HG03196 (cell line): Measurements from ENCODE around the gene GYPC.
"Not testable (repeated sequence)": the region's sequence is repeated elsewhere in the genome, so short reads cannot be mapped to it uniquely, and the experiment has no call there.

Experiments
- ATAC-seq: cut with Tn5 transposase; IDR thresholded peaks from one replicate; pipeline ENCODE4 v1.9.1; 2021; ENCODE audit not compliant: unreplicated experiment

The GYPC gene, protein sequence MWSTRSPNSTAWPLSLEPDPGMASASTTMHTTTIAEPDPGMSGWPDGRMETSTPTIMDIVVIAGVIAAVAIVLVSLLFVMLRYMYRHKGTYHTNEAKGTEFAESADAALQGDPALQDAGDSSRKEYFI

DNA sequence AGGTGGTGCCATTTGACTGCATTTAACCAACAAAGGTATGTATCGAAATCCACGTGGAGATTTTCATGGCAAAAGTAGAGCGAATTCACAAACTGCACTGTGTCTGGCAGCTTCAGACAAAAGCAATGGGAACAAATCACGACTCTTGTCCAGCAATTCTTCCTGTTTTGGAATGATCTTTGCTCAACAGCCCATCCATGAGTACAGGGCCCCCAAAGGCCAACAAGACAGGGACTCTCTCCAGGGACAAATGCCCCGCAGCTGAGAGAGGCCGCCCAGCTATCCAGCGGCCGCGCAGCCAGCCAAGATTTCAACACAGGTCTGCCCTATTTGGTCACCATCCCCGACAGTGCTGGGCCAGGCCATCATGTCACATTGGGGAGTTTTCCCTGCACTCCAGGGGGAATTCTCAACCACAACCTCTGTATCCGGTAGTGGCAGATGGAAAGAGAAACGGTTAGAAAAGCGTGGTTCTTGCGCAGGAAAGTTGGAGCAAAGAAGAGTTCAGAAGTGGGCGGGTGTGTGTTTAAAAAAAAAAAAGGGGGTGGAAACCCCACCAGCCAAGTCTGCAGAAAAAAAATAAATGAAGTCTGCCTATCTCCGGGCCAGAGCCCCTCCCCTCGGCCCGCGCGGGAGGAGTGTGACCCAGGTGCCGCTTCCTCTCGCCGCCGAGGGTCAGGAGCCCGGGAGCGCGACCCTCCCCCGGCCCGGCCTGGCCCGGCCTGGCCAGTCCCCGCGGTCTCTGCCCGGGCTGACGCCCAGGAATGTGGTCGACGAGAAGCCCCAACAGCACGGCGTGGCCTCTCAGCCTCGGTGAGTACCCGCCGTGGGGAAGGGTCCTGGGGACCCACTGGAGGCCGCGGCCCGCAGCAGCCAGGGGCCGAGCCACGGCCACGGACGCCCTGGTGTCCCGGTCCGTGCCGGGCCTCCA, at the start of gene GYPC:
TSS of gene GYPC (plus strand) at position 659 of the 931 bp plus-strand sequence. CDS start at position 765, 106 bp downstream.
- peak; percentile 28 for ATAC-seq

DNA sequence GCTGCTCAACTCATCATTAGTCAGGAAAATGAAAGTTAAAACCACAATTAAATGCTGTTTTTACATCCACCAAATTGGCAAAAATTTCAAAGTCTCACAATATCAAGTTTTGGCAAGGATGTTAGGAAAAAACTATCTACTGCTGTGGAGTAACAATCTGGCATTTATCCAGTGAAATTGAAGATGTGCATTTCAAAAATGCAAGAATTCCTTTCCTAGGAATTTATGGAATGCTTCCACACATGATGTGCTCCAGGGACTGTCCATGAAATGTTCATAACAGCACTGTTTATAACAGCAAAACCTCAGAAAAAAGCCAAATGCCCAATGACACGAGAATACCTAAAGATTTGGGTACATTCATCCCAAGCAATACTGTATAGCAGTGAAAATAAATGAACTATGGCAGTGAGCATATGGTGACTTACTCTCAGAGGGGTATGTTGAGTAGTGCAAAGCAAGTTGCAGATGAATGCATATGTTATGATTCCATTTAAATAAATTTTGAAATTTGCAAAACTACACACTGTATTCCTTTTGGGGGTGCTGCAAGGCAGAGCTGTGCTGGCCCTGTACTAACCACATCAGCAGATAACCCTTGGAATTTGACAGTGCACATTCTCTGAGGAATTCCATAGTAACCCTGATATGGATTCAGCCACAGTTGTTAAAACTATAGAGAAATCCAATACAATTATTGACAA, 41.3 kb upstream of the GYPC start:
- no peak for ATAC-seq

DNA sequence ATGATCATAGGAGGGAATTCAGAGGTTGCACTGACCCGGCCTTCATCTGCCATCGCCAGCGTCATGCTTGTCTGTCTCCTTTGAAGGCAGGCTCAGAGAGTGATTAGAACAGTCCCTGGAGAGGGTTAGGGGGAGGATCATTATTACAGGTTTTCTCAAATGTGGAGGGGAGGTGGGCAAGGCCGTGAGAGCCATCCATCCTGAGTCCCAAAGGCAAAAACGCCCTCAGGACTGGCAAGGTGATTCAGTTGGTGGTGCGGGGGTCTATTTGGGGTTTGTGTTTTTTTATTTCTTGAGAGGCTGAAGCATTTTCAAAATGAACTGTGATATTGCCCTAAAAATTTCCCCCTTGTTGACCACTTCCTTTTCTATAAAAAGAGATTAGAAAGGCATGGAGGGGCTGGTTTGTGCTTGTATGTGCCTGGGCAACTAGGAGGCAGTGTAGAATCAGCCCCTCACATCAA, 39.3 kb upstream of the GYPC start:
- ATAC-seq: no peak

DNA sequence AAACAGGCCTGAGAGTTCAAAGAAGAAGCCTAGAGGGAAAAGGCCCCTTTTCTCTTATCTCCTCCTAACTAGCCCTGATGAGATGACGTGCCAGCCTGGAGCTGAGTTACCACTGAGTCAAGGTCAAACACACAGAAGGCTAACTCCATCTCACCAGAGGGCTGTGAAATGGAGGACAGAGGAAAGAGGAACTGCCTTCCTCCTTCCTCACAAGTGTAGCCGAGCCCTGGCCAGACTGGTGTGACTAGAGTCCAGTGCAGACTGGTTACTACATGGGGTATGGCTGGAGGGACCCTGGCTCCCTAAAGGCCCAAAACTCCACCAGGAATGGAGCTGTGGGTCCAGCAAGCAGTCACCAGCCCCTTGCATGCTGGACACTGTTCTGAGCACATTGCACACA, 35.7 kb upstream of the GYPC start:
- no peak for ATAC-seq

DNA sequence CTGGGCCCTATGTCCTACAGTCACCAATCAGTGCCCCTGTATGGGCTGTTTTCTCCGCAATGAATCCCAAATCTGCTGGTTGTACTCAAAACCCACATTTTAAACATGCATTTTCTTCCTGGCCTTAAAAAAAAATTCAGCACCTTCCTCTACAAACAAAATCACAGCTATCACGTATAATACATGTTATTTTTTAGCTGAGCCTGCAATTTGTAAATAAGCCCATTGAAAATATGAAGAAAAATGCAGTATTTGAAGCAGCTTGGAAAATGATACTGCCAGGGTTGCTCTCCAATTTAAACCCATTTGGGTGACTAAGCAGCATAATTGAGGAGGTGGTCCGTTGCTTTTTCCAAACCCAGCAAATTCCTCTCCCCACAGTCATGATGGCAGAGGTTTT, 33.0 kb upstream of the GYPC start:
- no peak for ATAC-seq

DNA sequence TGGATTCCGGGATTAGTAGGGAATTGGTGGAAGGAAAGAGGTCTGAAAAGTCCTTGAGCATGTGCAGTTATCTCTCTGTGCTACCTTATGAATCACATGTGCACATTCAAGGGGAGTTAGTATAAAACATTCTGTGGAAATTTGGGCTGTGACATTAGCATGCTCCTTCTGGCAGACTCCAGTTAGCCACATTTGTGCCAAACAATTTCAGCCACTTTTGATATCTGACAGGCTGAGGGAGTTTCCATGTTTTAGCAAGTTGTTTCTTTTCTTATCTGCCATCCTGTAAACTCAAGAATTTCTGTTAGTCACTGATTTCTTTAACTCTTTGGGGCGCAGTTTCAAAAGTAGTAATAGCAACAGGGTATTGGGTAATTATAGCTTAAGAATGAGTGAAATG, 28.3 kb upstream of the GYPC start:
- no peak for ATAC-seq

DNA sequence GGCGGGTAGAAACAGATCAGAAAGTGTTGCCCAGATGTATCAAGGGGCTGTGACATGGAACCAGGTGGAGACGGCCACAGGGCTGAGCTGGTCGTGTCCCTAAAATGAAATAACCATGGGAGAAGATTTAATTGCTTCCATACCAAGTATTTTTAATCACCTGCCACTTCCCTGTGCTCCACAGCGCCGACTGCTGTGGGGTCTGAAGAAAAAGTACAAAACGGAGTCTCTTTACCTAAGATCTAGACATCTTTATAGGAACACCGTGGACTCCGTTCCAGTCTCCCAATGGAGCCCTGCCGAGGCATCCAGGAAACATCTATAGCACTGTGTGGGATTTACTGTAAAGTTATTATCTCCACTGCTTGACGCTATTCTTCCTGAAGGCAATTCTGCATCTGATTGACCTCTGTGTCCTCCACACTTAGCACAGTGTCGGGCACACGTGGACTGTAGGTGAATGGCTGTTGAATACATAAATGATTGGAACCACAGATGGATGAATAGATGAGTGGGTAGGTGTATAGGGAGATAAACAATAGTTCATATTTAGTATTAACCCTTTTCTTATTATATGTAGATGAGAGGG, 21.6 kb upstream of the GYPC start:
- ATAC-seq: no peak

DNA sequence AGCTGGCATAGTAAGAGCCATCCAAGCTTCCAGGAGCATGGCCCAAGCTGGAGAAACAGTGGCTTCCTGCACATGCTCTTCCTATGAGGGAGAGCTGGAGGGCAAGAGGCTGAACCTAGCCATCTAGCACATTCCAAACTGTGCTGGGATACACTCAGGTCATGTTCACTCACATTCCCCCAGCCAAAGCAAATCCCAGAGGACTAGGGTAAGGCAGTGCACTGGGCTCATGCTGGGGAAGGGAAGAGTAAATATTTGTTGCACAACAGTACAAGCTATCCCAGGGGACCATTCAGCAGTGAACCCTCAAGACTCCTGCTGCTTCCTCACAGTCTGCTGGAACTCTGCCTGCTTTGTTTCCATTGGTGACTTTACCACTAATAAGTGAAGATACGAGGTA, 20.7 kb upstream of the GYPC start:
- no peak for ATAC-seq

DNA sequence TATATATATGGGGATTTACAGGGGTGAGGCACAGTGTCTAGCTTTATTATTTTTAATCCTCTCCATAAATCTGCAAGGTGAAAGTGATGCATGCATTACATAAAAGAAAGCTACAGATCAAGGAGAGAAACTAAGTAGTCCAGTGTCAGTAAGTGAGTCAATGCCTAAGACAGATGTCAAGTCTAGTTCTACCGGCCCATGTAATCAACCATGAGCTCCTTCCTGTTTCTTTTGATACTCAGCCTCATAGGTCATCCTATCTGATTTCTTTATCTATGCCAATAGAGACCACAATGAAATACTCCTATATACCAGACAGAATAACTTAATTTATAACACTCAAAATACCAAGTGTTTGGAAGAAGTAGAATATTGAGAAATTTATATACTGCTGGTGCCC, 20.2 kb upstream of the GYPC start:
- no peak for ATAC-seq

DNA sequence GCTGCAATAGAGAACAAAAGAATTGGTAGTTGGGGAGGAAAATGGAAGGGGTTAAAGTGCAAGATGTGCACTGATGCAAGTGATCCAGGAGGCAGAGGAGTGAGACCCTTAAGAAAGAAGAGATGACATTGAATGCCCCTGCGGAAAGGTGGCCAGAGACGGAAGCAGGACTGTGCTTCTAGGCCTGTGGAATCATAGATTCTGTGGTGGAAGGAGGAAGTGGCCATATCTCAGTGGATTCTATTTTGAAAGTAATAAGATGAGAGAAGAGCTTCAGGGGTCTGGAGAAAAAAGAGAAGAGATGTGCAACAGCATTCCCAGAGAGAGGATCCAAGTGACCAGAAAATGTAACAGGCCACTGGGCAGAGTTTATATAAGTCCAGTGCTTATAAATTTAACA, 18.6 kb upstream of the GYPC start:
- no peak for ATAC-seq

DNA sequence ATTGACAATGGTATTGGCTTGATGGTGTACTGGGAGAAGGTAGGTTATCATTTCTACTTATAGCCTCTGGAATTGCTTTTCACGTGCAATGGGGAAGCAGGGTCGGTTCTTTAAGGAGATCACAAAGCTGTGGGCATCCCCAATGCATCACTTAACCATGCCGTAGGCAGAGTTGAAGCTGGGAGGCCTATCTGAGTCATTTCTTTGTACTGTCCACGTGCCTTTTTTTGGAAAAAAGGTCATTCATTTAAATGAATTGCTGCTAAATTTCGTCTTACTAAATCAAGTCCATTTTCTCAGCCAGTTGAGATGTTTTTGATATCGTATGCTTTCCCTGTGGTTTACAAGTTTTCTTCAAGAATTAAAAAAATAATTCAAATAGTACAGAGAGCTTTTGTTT, 17.2 kb upstream of the GYPC start:
- no peak for ATAC-seq

DNA sequence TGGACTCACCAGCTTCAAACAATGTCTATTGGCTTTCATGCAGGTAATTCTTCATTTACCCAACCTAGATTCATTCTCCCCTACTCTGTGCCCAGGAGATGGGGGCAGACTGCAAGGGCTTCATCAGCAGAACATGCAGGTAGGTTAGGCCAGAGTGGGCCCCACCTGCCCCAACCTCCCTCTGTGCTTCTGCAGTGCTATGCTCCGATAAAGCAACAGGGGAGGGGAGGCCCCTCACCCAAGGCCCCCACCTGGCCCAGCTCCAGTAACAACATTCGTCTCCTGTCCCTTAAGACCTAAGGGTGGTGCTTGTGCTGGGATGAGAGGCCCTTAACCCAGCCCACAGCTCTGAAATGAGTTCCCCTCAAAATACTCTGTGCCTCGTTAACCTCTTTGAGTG, 16.7 kb upstream of the GYPC start:
- ATAC-seq: no peak

DNA sequence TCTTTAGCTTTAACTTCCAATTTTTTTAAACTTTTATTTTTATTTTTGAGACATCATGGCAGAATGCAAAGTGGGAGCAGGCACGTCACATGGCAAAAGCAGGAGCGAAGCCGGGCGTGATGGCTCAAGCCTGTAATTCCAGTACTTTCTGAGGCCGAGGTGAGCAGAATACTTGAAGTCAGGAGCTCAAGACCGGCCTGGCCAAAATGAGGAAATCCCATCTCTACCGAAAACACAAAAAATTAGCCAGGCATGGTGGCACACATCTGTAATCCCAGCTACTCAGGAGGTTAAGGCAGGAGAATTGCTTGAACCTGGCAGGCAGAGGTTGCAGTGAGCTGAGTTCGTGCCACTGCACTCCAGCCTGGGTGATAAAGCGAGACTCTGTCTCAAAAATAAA, 14.7 kb upstream of the GYPC start:
- peak; percentile 42 for ATAC-seq

DNA sequence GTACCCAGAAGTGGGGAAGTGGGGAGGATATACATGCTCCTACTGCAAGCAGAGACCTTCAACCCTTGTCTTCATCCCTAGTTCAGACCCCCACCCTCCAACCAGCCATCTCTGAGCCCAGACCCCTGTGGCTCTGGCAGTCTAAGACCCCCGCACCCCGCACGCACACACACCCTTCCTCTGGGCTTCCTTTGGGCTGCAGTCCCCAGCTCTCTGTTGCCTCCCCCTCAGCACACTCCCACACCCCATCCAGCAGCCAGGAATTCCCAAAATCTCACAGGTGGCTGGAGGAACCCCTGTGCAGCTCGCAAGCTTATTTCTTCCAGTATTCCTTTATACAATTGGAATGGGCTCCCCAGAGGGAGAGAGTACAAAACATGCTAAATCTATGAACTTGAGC, 13.9 kb upstream of the GYPC start:
- no peak for ATAC-seq

DNA sequence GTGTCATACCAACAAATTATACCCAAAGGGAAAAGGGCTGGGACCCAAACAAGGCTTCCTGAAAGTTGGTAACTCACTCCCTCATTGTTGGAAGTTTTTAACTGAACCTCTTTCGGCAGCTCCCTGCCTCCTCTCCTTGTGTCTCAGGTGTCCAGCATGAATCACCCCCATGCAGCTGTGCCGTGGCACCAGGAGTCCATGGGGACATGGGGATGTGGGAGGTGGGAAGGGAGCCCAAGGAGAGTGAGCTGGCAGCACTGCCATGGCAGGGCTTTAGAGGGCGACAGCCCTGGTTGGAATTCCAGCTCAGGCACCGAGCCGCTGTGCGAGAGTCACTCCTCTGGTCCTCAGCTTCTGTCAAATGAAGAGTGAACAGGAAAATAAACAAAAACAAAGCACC, 12.5 kb upstream of the GYPC start:
- no peak for ATAC-seq

DNA sequence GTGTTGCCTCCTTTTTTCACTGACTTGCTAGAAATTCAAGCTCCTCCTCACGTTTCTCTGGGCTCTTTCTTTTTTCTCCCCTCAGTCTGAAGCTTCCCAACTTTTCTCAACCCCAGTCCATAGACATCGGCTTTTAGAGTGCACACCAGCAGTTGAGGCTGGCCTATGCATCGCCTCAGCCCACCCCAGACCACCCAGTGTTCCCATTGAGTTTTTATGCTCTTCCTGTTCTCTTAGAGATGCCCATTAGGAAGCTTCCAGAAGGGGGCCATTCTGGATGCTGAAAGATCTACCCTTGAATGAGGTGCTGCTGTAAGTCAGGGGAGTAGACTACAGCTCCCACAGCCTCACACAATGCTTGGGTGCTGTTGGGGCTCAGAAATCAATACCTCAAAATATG, 12.0 kb upstream of the GYPC start:
- no peak for ATAC-seq

DNA sequence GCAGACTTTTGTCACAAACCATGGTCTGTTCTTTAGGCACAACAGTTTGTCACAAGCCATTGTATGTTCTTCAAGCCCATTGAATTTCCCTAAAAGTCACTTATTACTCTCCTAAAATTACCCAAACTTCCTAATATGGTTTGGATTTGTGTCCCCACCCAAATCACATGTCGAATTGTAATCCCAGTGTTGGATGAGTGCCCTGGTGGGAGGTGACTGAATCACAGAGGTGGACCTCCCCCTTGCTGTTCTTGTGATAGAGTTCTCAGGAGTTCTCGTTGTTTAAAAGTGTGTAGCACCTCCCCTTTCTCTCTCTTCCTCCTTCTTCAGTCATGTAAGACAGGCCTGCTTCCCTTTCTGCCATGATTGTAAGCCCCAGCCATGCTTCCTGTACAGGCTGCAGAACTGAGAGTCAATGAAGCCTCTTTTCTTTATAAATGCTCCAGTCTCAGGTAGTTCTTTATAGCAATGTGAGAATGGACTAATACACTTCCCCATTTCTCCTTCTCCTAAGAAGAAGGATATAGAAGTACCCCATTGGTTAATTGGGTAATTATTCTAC, 11.2 kb upstream of the GYPC start:
- ATAC-seq: peak; percentile 61

DNA sequence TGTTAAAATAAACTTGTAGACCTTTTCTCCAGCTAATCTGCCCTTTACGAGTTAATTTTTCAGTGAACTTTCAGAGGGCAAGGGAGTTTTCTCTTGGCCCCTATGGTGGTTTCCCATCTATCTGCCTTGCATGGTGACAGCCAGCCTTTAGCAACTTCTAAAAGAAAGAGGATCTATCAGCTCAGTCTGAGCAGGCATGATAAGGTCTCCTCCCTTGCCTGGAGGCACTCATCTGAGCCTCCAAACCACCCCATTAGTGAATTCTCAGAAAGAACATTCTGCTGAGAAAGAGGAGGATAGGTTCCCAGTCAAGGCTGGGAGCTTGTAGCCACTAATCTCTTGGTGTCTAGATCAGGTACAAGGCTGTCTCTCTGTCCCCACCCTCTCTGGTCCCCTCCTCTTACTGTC, 10.7 kb upstream of the GYPC start:
- ATAC-seq: peak; percentile 55

DNA sequence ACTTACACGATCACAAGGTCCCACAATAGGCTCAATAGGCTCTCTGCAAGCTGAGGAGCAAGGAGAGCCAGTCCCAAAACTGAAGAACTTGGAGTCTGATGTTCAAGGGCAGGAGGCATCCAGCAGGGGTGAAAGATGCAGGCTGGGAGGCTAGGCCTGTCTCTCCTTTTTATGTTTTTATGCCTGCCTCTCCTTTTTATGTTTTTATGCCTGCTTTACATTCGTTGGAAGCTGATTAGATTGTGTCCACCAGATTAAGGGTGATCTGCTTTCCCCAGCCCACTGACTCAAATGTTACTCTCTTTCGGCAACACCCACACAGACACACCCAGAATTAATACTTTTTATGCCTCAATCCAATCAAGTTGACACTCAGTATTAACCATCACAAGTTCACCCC, 9.9 kb upstream of the GYPC start:
- ATAC-seq: no peak

DNA sequence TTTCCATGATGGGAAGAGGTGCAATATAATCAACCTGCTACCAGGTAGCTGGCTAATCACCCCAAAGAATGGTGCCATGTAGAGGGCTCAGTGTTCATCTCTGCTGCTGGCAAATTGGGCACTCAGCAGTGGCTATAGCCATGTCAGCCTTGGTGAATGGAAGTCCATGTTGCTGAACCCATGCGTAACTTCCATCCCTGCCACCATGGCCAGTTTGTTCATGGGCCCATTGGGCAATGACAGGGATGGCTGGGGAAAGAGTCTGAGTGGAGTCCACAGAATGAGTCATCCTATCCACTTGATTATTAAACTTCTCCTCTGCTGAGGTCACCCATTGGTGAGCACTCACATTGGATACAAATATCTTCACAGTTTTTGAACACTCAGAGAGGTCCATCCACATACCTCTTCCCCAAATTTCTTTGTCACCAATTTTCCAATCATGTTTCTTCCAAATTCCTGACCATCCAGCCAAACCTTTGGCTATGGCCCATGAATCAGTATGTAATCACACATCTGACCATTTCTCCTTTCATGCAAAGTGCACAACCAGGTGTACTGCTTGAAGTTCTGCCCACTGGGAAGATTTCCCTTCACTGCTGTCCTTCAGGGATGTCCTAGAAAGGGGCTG, 8.1 kb upstream of the GYPC start:
- not testable (repeated sequence) for ATAC-seq

DNA sequence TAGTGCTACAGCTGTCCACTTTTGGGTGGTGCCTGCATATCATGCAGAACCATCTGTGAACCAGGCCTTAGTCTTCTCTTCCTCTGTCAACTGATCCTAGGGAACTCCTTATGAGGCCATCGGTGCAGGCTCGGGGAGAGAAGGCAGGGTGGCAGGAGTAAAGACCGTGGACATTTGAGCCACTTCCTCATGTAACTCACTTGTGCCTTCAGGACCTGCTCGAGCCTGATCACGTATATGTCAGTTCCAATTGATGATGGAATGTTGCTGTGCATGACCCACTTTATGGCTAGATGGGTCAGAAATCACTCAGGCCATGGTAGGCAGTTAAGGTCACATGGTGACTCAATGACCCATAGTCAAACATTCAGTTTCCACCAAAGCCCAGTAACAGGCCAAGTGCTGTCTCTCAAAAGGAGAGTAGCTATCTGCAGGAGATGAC, 7.6 kb upstream of the GYPC start:
- ATAC-seq: not testable (repeated sequence)
